HG03280 (cell line): ENCODE data around the gene TSSC4.

Experiments used
- ATAC-seq: cut with Tn5 transposase; IDR thresholded peaks from one replicate; pipeline ENCODE4 v1.9.1; 2021; ENCODE audit warnings: mild to moderate bottlenecking, moderate library complexity; ENCODE audit not compliant: unreplicated experiment

The TSSC4 gene

DNA sequence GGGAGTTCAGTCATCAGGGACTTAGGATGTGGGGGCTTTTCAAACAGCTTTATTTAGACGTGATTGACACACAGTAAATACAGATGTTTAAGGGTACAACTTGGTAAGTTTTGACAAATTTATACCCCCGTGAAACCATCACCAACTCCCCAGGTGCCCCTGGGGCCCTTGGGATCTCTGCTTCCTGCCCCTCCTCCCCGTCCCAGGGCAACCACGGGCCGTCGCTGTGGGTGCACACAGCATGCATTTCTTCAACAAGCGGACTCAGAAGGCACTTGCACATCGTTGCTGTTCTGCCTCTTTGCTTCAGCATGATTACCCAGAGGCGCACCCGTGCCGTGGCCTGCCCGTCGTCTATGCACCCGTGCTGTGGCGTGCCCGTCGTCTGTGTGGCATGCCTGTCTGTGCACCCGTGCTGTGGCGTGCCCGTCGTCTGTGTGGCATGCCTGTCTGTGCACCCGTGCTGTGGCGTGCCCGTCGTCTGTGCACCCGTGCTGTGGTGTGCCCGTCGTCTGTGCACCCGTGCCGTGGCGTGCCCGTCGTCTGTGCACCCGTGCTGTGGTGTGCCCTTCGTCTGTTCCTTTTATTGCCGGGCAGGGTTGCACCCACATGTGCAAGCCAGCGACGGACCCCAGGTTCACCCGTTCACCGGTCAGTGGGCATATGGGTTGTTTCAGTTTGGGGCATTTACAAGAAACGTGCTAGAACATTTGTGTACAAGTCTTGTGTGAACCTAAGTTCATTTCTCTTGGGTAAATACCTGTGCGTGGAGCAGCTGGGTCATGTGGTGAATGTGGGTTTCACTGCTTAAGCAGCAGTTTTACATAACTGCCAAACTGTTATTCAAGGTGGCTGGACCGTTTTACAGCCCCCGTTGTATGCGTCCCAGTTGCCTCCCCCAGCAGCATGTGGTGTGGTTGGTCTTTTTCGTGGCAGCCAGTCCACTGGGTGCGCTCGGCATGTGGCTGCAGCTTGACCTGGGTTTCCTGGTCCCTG, 15.1 kb upstream of the TSSC4 start:
- no peak for ATAC-seq

GRCh38 chr11:2386591-2386990, 14.0 kb upstream of the TSSC4 start:
- no peak for ATAC-seq

DNA sequence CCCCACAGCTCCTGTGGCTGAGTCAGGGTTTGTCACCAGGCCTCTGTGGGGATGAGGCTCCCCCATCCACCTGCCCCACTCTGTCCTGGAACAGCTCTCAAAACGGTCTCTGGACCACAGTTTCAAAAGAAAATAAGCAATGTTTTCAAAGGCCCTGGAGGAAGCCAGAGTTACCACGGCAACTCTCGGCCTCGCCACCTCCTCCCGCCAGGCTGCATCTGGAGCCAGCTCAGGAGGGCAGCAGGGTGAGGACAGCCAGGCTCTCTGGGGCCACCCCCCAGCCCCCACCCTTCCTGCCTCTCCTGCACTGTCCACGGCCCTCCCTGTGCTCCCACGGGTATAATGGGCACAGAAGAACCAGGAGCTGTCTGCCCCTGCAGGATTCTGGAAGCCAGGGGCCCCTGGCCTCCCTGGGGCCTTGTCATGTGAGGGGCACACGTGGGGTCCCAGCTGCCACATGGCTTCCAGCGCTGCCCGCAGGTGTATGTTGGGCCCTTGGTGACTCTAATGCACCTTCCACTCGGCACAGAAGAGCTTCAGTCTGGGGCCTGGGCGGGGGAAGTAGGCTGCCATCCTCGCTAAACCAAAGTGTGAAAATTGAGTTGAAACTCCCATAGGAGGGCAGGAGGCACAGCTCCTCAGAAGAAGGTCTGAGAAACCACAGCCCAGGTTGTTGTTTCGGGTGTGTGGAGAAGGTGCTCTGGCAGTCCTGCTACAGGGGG, 13.1 kb upstream of the TSSC4 start:
- no peak for ATAC-seq

DNA sequence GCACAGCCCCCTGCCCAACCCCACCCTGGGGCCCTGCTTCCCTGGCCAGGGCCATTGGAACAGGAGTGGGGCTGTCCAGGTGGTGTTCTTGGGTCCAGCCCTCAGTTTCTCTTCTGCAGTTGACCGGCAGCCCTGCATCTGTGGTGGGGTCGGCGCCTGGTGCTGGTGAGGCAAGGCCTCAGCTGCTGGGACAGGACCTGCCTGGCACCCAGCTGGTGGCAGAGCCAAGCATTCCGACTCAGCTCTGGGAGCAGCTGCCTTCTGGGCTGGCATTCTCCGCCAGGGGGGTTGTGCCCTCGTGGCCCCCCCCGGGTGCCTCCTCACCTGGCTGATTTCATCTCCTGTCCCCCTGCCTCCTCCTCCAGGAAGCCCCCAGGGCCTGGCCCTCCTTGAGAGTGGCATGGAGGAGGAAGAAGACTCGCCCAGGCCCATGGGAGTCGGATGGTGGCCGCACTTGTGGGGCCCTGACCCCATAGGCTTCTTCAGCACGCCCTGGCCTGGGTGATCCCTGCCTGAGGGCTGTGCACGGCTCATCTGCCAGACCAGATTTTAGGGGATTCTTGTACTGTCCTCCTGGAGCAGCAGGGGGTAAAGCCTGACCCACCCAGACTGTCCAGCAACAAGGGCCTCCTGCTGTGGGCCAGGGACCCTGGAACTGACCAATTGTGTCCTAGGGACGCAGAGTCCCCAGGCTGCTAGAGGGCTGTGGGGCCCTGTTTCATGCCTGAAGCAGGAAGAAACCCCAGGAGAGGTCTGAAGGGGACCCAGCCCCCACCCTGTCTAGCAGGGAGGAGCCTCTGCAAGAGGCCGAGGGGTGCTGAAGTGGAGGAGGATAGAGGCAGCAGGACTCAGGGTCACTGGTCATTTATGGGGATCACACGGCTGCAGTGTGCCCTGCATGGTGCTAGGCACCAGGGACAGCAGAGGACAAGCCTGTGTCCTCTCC, 11.8 kb upstream of the TSSC4 start:
- no peak for ATAC-seq

DNA sequence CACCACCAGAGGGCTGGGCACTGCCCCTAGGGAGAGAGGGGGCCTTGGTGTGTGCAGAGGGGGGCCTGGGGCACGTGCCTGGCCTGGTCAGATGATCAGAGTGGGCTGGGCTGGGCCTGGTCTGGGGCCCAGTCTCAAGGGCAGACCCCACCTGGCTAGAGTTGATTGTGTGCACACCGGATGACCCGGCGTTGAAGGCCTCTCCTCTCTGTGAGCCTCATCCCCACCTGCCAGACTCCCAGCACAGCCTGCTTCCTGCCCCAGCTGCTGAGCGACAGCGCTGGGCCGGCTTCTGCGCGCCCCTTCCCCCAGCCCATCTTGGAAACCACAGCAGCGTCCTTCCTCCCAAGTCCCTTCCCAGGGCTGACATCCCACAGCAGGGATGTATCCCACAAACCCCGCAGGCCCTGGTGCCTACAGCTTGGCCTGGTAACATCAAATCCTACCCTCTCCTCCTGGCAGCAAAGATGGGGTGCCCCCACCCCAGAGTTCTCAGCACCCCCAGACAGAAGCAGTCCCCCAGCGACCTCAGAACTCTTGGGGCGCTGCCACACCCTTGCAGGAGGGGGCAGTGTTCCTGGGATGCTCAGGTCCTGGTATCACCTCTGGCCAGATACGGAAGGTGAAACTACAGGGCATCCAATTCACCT, 11.0 kb upstream of the TSSC4 start:
- no peak for ATAC-seq

GRCh38 chr11:2390091-2390724, 10.3 kb upstream of the TSSC4 start:
- no peak for ATAC-seq

DNA sequence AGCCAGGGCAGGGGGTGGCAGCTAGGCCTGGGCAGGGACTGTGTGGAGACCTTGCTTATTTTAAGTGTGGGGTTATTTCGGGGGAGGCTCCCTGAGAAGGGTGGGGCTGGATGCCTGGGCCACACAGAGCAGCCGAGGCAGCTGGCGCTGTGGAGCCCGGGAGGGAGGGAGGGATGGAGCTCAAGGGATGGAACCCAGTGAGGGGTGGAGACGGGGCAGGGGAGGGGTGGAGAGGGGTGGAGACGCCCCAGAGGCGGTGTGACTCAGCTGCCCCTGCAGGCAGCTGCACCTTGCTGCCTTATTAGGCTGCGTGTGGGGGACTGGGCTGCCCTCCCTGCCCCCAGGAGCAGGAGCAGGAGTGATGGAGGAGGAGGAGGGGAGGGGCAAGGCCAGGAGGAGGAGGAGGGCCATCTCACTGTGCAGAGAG, 9.8 kb upstream of the TSSC4 start:
- ATAC-seq = no peak

GRCh38 chr11:2391181-2391975, 9.2 kb upstream of the TSSC4 start:
- no peak for ATAC-seq

GRCh38 chr11:2392241-2392959, 8.2 kb upstream of the TSSC4 start:
- no peak for ATAC-seq

- ATAC-seq = no peak
Measured at GRCh38 chr11:2393111-2393868, 7.3 kb upstream of the TSSC4 start.

- no peak for ATAC-seq
Measured at GRCh38 chr11:2393941-2394817, 6.4 kb upstream of the TSSC4 start.

DNA sequence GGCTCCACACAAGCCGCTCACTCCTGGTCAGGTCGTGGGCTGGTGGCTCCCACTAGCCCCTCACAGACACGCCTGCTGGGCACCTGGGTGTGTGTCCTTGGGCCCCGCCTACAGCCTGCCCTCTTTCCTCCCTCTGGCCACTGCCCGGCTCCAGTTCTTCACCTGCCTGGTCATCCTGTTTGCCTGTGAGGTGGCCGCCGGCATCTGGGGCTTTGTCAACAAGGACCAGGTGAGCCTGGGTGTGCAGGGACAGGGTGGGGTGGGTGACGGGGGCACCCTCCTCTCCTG, 5.8 kb upstream of the TSSC4 start:
- ATAC-seq = no peak

DNA sequence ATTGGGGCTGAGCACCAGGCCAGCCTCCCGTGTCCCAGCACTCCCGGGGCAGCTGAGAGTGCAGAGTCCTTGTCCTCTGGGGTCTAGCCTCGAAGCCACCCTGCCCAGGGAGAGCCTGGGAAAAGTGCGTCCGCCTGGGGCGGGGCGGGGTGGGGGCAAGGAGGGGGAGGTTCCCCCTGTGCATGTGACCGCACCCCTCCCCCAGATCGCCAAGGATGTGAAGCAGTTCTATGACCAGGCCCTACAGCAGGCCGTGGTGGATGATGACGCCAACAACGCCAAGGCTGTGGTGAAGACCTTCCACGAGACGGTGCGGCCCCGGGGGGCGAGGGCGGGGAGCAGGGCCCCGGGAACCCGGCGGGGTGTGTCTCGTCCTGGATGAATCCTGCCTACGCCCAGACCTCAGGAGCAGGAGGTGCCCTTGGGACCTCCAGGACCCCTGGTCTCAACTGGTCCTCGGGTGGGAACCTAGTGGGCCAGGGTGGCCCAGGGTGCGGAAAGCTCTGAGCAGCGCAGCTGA, 5.3 kb upstream of the TSSC4 start:
- ATAC-seq = no peak

DNA sequence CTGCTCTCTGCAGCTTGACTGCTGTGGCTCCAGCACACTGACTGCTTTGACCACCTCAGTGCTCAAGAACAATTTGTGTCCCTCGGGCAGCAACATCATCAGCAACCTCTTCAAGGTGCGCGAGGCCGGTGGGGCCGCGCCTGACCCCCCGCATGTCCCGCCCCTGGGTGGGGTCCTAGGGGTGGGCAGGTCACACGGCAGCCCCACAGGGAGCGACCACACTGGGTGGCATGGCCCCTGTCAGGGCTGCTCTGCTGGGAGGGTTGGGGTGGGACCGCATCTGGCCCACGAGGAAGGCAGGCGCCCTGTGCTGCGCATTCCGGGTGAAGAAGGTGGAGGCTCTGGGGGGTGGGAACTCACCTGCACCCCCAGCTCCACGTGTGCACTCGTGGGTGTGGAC, 4.7 kb upstream of the TSSC4 start:
- ATAC-seq = no peak

DNA sequence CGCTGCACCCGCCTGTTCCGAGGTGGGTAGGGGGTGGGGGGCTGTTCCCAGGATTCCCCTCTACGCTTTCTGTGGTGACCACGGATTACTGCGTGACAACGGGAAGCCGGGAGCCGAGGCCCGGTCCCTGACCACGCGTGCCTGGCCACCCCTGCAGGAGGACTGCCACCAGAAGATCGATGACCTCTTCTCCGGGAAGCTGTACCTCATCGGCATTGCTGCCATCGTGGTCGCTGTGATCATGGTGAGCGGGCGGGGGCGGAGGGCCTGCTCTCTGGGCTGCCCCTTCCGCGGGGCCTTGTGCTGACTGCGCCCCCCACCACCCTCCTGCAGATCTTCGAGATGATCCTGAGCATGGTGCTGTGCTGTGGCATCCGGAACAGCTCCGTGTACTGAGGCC, 4.1 kb upstream of the TSSC4 start:
- no peak for ATAC-seq

DNA sequence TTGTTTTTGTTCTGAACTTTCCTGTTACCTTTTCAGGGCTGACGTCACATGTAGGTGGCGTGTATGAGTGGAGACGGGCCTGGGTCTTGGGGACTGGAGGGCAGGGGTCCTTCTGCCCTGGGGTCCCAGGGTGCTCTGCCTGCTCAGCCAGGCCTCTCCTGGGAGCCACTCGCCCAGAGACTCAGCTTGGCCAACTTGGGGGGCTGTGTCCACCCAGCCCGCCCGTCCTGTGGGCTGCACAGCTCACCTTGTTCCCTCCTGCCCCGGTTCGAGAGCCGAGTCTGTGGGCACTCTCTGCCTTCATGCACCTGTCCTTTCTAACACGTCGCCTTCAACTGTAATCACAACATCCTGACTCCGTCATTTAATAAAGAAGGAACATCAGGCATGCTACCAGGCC, 3.5 kb upstream of the TSSC4 start:
- no peak for ATAC-seq
